H1 (cell line): Measurements from ENCODE around the gene DGKI. TPM values are rescaled to one million over a fixed set of nuclear protein-coding genes. Genes with fewer than 3 reads are reported as not detected.

ENCODE experiments used
- ASH2L ChIP-seq: fragments of 200-600, 300-600 bp; sonication (generic); IDR thresholded peaks from one replicate; pipeline ENCODE4 v1.7.1; 2017; ENCODE audit warnings: low read length
- BRCA1 ChIP-seq: IDR thresholded peaks from 2 replicates; pipeline ENCODE4 v1.6.1; 2012; ENCODE audit warnings: low read depth, low read length, improper control_type of control experiment
- CEBPB ChIP-seq: IDR thresholded peaks from 2 replicates; pipeline ENCODE4 v1.6.1; 2012; ENCODE audit warnings: low read depth, low read length
- CREB1 ChIP-seq: IDR thresholded peaks from 2 replicates; pipeline ENCODE4 v1.6.1; 2012; ENCODE audit warnings: inconsistent platforms
- CTBP2 ChIP-seq: IDR thresholded peaks from 2 replicates; pipeline ENCODE4 v1.7.0; 2011; ENCODE audit warnings: borderline replicate concordance, mild to moderate bottlenecking, moderate library complexity, mixed read lengths, low read length; ENCODE audit not compliant: insufficient read depth, insufficient read length
- EP300 ChIP-seq, 2 experiments: IDR thresholded peaks; 1 replicate in 1 of 2; 2 replicates in 1 of 2; pipeline ENCODE4 v1.6.1; 2011 to 2012; ENCODE audit warnings: low read depth in 2 of 2, low read length in 2 of 2, mild to moderate bottlenecking in 2 of 2, borderline replicate concordance in 1 of 2, inconsistent platforms in 1 of 2, moderate library complexity in 1 of 2
- EZH2 ChIP-seq: fragments of 200-600 bp; sonication (generic); IDR thresholded peaks from 2 replicates; pipeline ENCODE4 v1.7.1; 2012; ENCODE audit warnings: low read depth, mild to moderate bottlenecking, moderate library complexity, low read length, inconsistent platforms; ENCODE audit not compliant: severe bottlenecking
- GABPA ChIP-seq: IDR thresholded peaks from 2 replicates; pipeline ENCODE4 v1.6.1; 2011; ENCODE audit warnings: mild to moderate bottlenecking, low read length, moderate library complexity, borderline replicate concordance; ENCODE audit not compliant: insufficient read depth
- JUND ChIP-seq: IDR thresholded peaks from 2 replicates; pipeline ENCODE4 v1.6.1; 2011; ENCODE audit warnings: mild to moderate bottlenecking, improper control_type of control experiment, low read length
- KDM1A ChIP-seq: fragments of 200-600, 300-600 bp; sonication (generic); IDR thresholded peaks from 2 replicates; pipeline ENCODE4 v1.7.1; 2016; ENCODE audit warnings: mild to moderate bottlenecking, low read length, borderline replicate concordance
- KDM4A ChIP-seq: IDR thresholded peaks from one replicate; pipeline ENCODE4 v1.7.1; 2012; ENCODE audit warnings: low read depth, mild to moderate bottlenecking, moderate library complexity, low read length, inconsistent platforms; ENCODE audit not compliant: severe bottlenecking
- POLR2A ChIP-seq, 2 experiments: IDR thresholded peaks; 1 replicate in 1 of 2; 2 replicates in 1 of 2; pipeline ENCODE4 v1.6.1; 2011; ENCODE audit warnings: low read depth in 2 of 2, low read length in 2 of 2, mild to moderate bottlenecking in 2 of 2; ENCODE audit errors: control extremely low read depth in 1 of 2
- RAD21 ChIP-seq, 2 experiments: IDR thresholded peaks in 1 of 2; conservative IDR thresholded peaks in 1 of 2; 2 replicates each; pipeline ENCODE4 v1.6.1; 2011; ENCODE audit warnings: low read depth in 2 of 2, low read length in 2 of 2, improper control_type of control experiment in 1 of 2, inconsistent platforms in 1 of 2, mild to moderate bottlenecking in 1 of 2, moderate library complexity in 1 of 2
- RXRA ChIP-seq: IDR thresholded peaks from 2 replicates; pipeline ENCODE4 v1.6.1; 2011; ENCODE audit warnings: low read depth, mild to moderate bottlenecking, low read length, moderate library complexity; ENCODE audit not compliant: insufficient read depth
- SIN3A ChIP-seq, 2 experiments: IDR thresholded peaks in 1 of 2; conservative IDR thresholded peaks in 1 of 2; 2 replicates each; pipeline ENCODE4 v1.6.1; 2011 to 2012; ENCODE audit warnings: low read length in 2 of 2, improper control_type of control experiment in 1 of 2, low read depth in 1 of 2, mild to moderate bottlenecking in 1 of 2
- SIX5 ChIP-seq: IDR thresholded peaks from 2 replicates; pipeline ENCODE4 v1.6.1; 2011; ENCODE audit warnings: mild to moderate bottlenecking, low read depth, low read length
- SP2 ChIP-seq: IDR thresholded peaks from 2 replicates; pipeline ENCODE4 v1.6.1; 2012; ENCODE audit warnings: mild to moderate bottlenecking, low read length, inconsistent platforms
- TAF1 ChIP-seq: IDR thresholded peaks from 2 replicates; pipeline ENCODE4 v1.6.1; 2011; ENCODE audit warnings: mild to moderate bottlenecking, low read depth, low read length
- TAF7 ChIP-seq: optimal IDR thresholded peaks from 2 replicates; pipeline ENCODE3; 2011; ENCODE audit warnings: low read depth, mild to moderate bottlenecking, inconsistent platforms, low read length, moderate library complexity, borderline replicate concordance
- TBP ChIP-seq: IDR thresholded peaks from 2 replicates; pipeline ENCODE4 v1.6.1; 2011; ENCODE audit warnings: low read depth, low read length, improper control_type of control experiment
- TCF12 ChIP-seq: IDR thresholded peaks from 2 replicates; pipeline ENCODE4 v1.6.1; 2011; ENCODE audit warnings: low read depth, mild to moderate bottlenecking, low read length
- ZNF274 ChIP-seq: IDR thresholded peaks from 2 replicates; pipeline ENCODE4 v1.7.0; 2012; ENCODE audit warnings: low read length, borderline replicate concordance; ENCODE audit errors: extremely low read depth
- polyA plus RNA-seq, 7 experiments: library from polyadenylated mRNA; depleted of rRNA in 3 of 7; stranded (reverse) in 5 of 7; unstranded in 2 of 7; fragments of >200 nt in 5 of 7; fragments of 200-250 nt in 2 of 7; gene quantifications; 1 replicate in 5 of 7; 2 replicates in 1 of 7; 4 replicates in 1 of 7; pipeline versions ENCODE4 v1.2.1 to v1.2.3, GENCODE V29; 2011 to 2013; ENCODE audit warnings: missing spikeins in 2 of 7, mixed read lengths in 2 of 7
- total RNA-seq: library from RNA; stranded (reverse); fragmentation: NEBNext Ultra II Directional; extraction: Animal tissue kit (Norgen Biotek cat#: 25700); gene quantifications from 2 replicates; pipeline ENCODE4 v1.2.1, GENCODE V29; 2021
- TF ChIP-seq, protein P1 (sequence below): IDR thresholded peaks from 2 replicates; pipeline ENCODE4 v1.6.1; 2012; ENCODE audit warnings: inconsistent platforms

DGKI gene
- total and polyA plus RNA-seq, 2 of the 8 experiments (the other 6 are each of a cell fraction or from before 2014, with no cell fraction given) = 0.20 to 0.71 TPM

DNA sequence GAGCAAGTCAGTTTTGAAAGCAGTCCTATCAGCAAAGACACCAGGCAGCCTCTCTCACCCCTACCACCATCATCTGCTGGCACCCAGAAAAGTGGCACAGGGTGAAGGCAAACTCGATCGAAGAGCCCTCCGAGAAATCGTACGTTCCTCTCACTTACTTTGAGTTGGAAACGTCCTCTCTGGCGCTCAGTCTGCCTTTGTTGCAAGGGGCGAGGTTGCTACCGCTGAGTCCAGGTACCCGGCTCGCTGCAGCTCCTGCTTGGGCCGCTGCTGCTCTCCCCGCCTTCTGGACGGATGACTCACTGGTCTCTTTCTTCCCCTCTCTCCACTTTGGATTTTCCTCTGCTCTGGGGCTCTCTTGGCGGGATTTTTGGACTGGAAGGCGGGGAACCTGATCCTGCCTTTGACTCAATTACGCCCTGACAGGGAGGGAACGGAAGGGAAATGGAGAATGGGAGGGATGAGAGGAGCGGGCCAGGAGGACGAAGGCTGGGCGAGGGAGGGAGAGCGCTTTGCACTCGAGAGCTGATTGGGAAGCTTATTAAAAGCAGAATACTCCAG is 503.4 kb downstream of the DGKI start, which contains the start of gene PTN (continued):
- TF ChIP-seq CTBP2 (peak; percentile 73), GABPA (no peak), TAF1 (no peak; the same call in 1 of the 2 replicates), ZNF274 (no peak), SP2 (no peak), EP300 (IDR thresholded peaks at IDR 0.05; ENCODE audit: borderline replicate concordance in 1 of 2, low read depth in 2 of 2, low read length in 2 of 2) (no peak), SIN3A (conservative IDR thresholded peaks at IDR 0.05 in 1 of 2, IDR thresholded peaks at IDR 0.05 in 1 of 2; ENCODE audit: low read depth in 1 of 2, low read length in 2 of 2) (no peak; a peak in 1 of 4 replicates), ASH2L (peak; percentile 77), RAD21 (IDR thresholded peaks at IDR 0.05 in 1 of 2, conservative IDR thresholded peaks at IDR 0.05 in 1 of 2; ENCODE audit: low read depth in 2 of 2, low read length in 2 of 2) (peak; percentile 1 to 8; a peak in 1 of 4 replicates), TCF12 (no peak), KDM4A (peak; percentile 47), CREB1 (no peak), TBP (peak; percentile 53), TAF7 (no peak), JUND (peak; percentile 90), BRCA1 (no peak), RXRA (no peak), CEBPB (no peak), KDM1A (no peak), SIX5 (no peak), POLR2A (IDR thresholded peaks at IDR 0.05; ENCODE audit: control extremely low read depth in 1 of 2, low read depth in 2 of 2, low read length in 2 of 2) (peak in 1 of 2 experiments; percentile 79; a peak in 2 of 3 replicates), EZH2 (no peak)
- TF ChIP-seq, protein P1, sequence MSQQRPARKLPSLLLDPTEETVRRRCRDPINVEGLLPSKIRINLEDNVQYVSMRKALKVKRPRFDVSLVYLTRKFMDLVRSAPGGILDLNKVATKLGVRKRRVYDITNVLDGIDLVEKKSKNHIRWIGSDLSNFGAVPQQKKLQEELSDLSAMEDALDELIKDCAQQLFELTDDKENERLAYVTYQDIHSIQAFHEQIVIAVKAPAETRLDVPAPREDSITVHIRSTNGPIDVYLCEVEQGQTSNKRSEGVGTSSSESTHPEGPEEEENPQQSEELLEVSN = peak; percentile 91
